Neural cell (in vitro differentiated cells): ENCODE measurements around the gene VAV3.

Experiments
- CTCF ChIP-seq: fragments of 450-650 bp; IDR thresholded peaks from 2 replicates; pipeline ENCODE4 v1.5.1; 2014; ENCODE audit warnings: antibody characterized with exemption, mild to moderate bottlenecking, moderate library complexity; ENCODE audit not compliant: poor library complexity, severe bottlenecking
- EZH2 ChIP-seq: fragments of 200-600, 300-800 bp; shearing (Covaris generic), sonication (generic); IDR thresholded peaks from 2 replicates; pipeline ENCODE4 v1.6.1; 2014; ENCODE audit warnings: antibody characterized with exemption, low read length, borderline replicate concordance, mild to moderate bottlenecking; ENCODE audit not compliant: insufficient read depth, poor library complexity, severe bottlenecking
- MXI1 ChIP-seq: fragments of 450-650 bp; conservative IDR thresholded peaks from 2 replicates; pipeline ENCODE4 v1.6.1; 2014; ENCODE audit warnings: antibody characterized with exemption, mild to moderate bottlenecking; ENCODE audit not compliant: poor library complexity, severe bottlenecking
- POLR2AphosphoS5 ChIP-seq: IDR thresholded peaks from 2 replicates; pipeline ENCODE4 v1.6.1; 2012
- REST ChIP-seq: IDR thresholded peaks from 2 replicates; pipeline ENCODE4 v1.6.1; 2012; ENCODE audit warnings: borderline replicate concordance
- SMC3 ChIP-seq: fragments of 450-650 bp; conservative IDR thresholded peaks from 2 replicates; pipeline ENCODE4 v1.6.1; 2014; ENCODE audit warnings: antibody characterized with exemption, mild to moderate bottlenecking, moderate library complexity; ENCODE audit not compliant: poor library complexity
- TAF1 ChIP-seq: IDR thresholded peaks from 2 replicates; pipeline ENCODE4 v1.6.1; 2012; ENCODE audit warnings: low read depth

GRCh38 chr1:107599220-107599619 lies 365.8 kb downstream of the VAV3 start:
- TF ChIP-seq SMC3, result no peak
- no peak for TF ChIP-seq CTCF
- TF ChIP-seq TAF1, result no peak
- no peak for TF ChIP-seq EZH2
- TF ChIP-seq REST, result no peak
- no peak for TF ChIP-seq POLR2AphosphoS5
- no peak for TF ChIP-seq MXI1
